HepG2 (cell line): ENCODE results near the gene EMC8. TPM values are rescaled to one million over a fixed set of nuclear protein-coding genes. Genes with fewer than 3 reads are reported as not detected.

Experiments
- ATF3 ChIP-seq: sonication (generic); formaldehyde crosslinking; IDR thresholded peaks from 2 replicates; pipeline ENCODE4 v1.4.0; 2020; ENCODE audit warnings: missing genetic modification reagents
- CAMTA2 ChIP-seq: sonication (generic); formaldehyde crosslinking; IDR thresholded peaks from 2 replicates; pipeline ENCODE4 v1.4.0; 2020; ENCODE audit warnings: mild to moderate bottlenecking, missing genetic modification reagents, borderline replicate concordance
- DPF2 ChIP-seq: sonication (generic); formaldehyde crosslinking; IDR thresholded peaks from 2 replicates; pipeline ENCODE4 v1.4.0; 2020; ENCODE audit warnings: mild to moderate bottlenecking, low read depth, missing genetic modification reagents, borderline replicate concordance
- ELF1 ChIP-seq: sonication (generic); formaldehyde crosslinking; IDR thresholded peaks from 2 replicates; pipeline ENCODE4 v1.4.0; 2020; ENCODE audit warnings: missing genetic modification reagents
- FOSL1 ChIP-seq: sonication (generic); formaldehyde crosslinking; IDR thresholded peaks from 2 replicates; pipeline ENCODE4 v1.9.0; 2021; ENCODE audit warnings: missing genetic modification reagents, borderline replicate concordance
- HIC2 ChIP-seq: sonication (generic); formaldehyde crosslinking; IDR thresholded peaks from 2 replicates; pipeline ENCODE4 v1.9.0; 2022; ENCODE audit warnings: low read depth, missing genetic modification reagents
- HMGXB4 ChIP-seq, 2 experiments: sonication (generic) in 1 of 2; formaldehyde crosslinking in 1 of 2; IDR thresholded peaks; 2 replicates each; pipeline versions ENCODE4 v1.4.0 to v1.6.1; 2018 to 2020; ENCODE audit warnings: missing genetic modification reagents in 2 of 2, borderline replicate concordance in 1 of 2, low read depth in 1 of 2, mild to moderate bottlenecking in 1 of 2, missing biosample characterization in 1 of 2
- LBX2 ChIP-seq: sonication (generic); formaldehyde crosslinking; IDR thresholded peaks from 2 replicates; pipeline ENCODE4 v1.5.0; 2020; ENCODE audit warnings: missing genetic modification reagents, mild to moderate bottlenecking, borderline replicate concordance
- MIER2 ChIP-seq: IDR thresholded peaks from 2 replicates; pipeline ENCODE4 v1.6.1; 2016; ENCODE audit warnings: missing biosample characterization, missing genetic modification reagents
- MTA3 ChIP-seq: sonication (generic); formaldehyde crosslinking; IDR thresholded peaks from 2 replicates; pipeline ENCODE4 v1.4.0; 2020; ENCODE audit warnings: missing genetic modification reagents
- NR1H2 ChIP-seq: sonication (generic); formaldehyde crosslinking; IDR thresholded peaks from 2 replicates; pipeline ENCODE4 v1.8.1; 2022; ENCODE audit warnings: low read depth, missing genetic modification reagents, borderline replicate concordance
- POLR2AphosphoS2 ChIP-seq: IDR thresholded peaks from 2 replicates; pipeline ENCODE4 v1.6.1; 2011; ENCODE audit warnings: low read depth, low read length, improper control_type of control experiment
- SIN3A ChIP-seq: IDR thresholded peaks from 2 replicates; pipeline ENCODE4 v1.6.1; 2011; ENCODE audit warnings: low read depth, mild to moderate bottlenecking, control low read depth, low read length, borderline replicate concordance
- SIX1 ChIP-seq: sonication (generic); formaldehyde crosslinking; IDR thresholded peaks from 2 replicates; pipeline ENCODE4 v1.4.0; 2020; ENCODE audit warnings: missing genetic modification reagents, borderline replicate concordance
- TFDP1 ChIP-seq: IDR thresholded peaks from 2 replicates; pipeline ENCODE4 v1.6.1; 2016; ENCODE audit warnings: missing compliant biosample characterization, missing genetic modification reagents, borderline replicate concordance
- ZBTB1 ChIP-seq: sonication (generic); formaldehyde crosslinking; IDR thresholded peaks from 2 replicates; pipeline ENCODE4 v1.4.0; 2020; ENCODE audit warnings: missing genetic modification reagents, borderline replicate concordance
- ZFAT ChIP-seq: sonication (generic); formaldehyde crosslinking; conservative IDR thresholded peaks from 2 replicates; pipeline ENCODE4 v1.8.1; 2023; ENCODE audit warnings: missing genetic modification reagents, inconsistent platforms
- ZFP91 ChIP-seq: sonication (generic); formaldehyde crosslinking; IDR thresholded peaks from 2 replicates; pipeline ENCODE4 v1.9.0; 2022; ENCODE audit warnings: missing genetic modification reagents, mild to moderate bottlenecking, borderline replicate concordance
- ZNF256 ChIP-seq: sonication (generic); formaldehyde crosslinking; conservative IDR thresholded peaks from 2 replicates; pipeline ENCODE4 v1.4.0; 2020; ENCODE audit warnings: missing genetic modification reagents
- ZNF367 ChIP-seq: sonication (generic); formaldehyde crosslinking; IDR thresholded peaks from 2 replicates; pipeline ENCODE4 v1.4.0; 2020; ENCODE audit warnings: missing genetic modification reagents, borderline replicate concordance
- ZNF549 ChIP-seq: sonication (generic); formaldehyde crosslinking; IDR thresholded peaks from 2 replicates; pipeline ENCODE4 v1.5.0; 2020; ENCODE audit warnings: missing genetic modification reagents
- ZNF629 ChIP-seq: sonication (generic); formaldehyde crosslinking; conservative IDR thresholded peaks from 2 replicates; pipeline ENCODE4 v1.5.0; 2020; ENCODE audit warnings: missing genetic modification reagents
- ZNF746 ChIP-seq: sonication (generic); formaldehyde crosslinking; IDR thresholded peaks from 2 replicates; pipeline ENCODE4 v1.8.0; 2022; ENCODE audit warnings: mild to moderate bottlenecking, missing genetic modification reagents
- ZNF766 ChIP-seq: sonication (generic); formaldehyde crosslinking; IDR thresholded peaks from 2 replicates; pipeline ENCODE4 v1.5.0; 2020; ENCODE audit warnings: missing genetic modification reagents, borderline replicate concordance
- polyA plus RNA-seq, 8 experiments: library from polyadenylated mRNA; depleted of rRNA in 3 of 8; stranded (reverse) in 7 of 8; unstranded in 1 of 8; fragments of >200 nt; fragmentation: Illumina TruSeq in 4 of 8; extraction: Trizol in 4 of 8; gene quantifications; 2 replicates each; pipeline versions ENCODE4 v1.2.1 to v1.2.3, GENCODE V29; 2011 to 2016; ENCODE audit warnings: low read depth in 4 of 8, missing spikeins in 1 of 8, mixed read lengths in 1 of 8; ENCODE audit not compliant: insufficient read depth in 1 of 8
- total RNA-seq, 5 experiments: library from RNA; depleted of rRNA; stranded (reverse); fragments of >200 nt; fragmentation: Illumina TruSeq; extraction: Trizol; gene quantifications; 2 replicates each; pipeline ENCODE4 v1.2.3, GENCODE V29; 2016; ENCODE audit warnings: low read depth in 1 of 5

Gene EMC8
- total and polyA plus RNA-seq, 2 of the 13 experiments (the other 11 are each of a cell fraction or from before 2014, with no cell fraction given): 55.0 to 76.0 TPM

GRCh38 chr16:85844786-85845185, 45.4 kb upstream of the EMC8 start (continued):
- TF ChIP-seq ZFP91 (no peak), ZNF746 (CRISPR knock-in tag) (peak; percentile 50; the same call in 1 of the 2 replicates), SIX1 (CRISPR knock-in tag) (no peak), LBX2 (CRISPR knock-in tag) (no peak), DPF2 (0 out of 2 replicates have a peak, but pooled peaks have one; percentile 20), MTA3 (CRISPR knock-in tag) (no peak), ATF3 (CRISPR knock-in tag) (no peak), TFDP1 (CRISPR knock-in tag) (no peak), ZNF629 (no peak), POLR2AphosphoS2 (no peak), FOSL1 (CRISPR knock-in tag) (no peak), ZBTB1 (CRISPR knock-in tag) (no peak), CAMTA2 (CRISPR knock-in tag) (no peak), HIC2 (CRISPR knock-in tag) (no peak), NR1H2 (CRISPR knock-in tag) (no peak), ZNF766 (no peak), ZNF256 (no peak), ELF1 (no peak), SIN3A (no peak), HMGXB4 (CRISPR knock-in tag; IDR thresholded peaks at IDR 0.05; ENCODE audit: borderline replicate concordance in 1 of 2, low read depth in 1 of 2) (no peak; a peak in 1 of 4 replicates), MIER2 (CRISPR knock-in tag) (no peak), ZFAT (CRISPR knock-in tag) (no peak), ZNF549 (CRISPR knock-in tag) (no peak), ZNF367 (CRISPR knock-in tag) (no peak)
